HuH-7.5 (cell line): ENCODE measurements around the gene DENND11.

ENCODE experiments used
- DNase-seq: peaks from one replicate; pipeline ENCODE4 v3.0.0; 2011; ENCODE audit warnings: low spot score

The DENND11 gene

GRCh38 chr7:141679014-141679413, 23.0 kb downstream of the DENND11 start:
- DNase-seq: no peak

- no peak for DNase-seq
Measured at GRCh38 chr7:141676618-141677017, 25.3 kb downstream of the DENND11 start.

- DNase-seq: no peak
Measured at GRCh38 chr7:141675436-141676215, 26.3 kb downstream of the DENND11 start.

- DNase-seq: no peak
Measured at GRCh38 chr7:141674702-141675101, 27.3 kb downstream of the DENND11 start.

- no peak for DNase-seq
Measured at GRCh38 chr7:141674171-141674671, 27.7 kb downstream of the DENND11 start.

- no peak for DNase-seq
Measured at GRCh38 chr7:141673346-141673745, 28.6 kb downstream of the DENND11 start.

- no peak for DNase-seq
Measured at GRCh38 chr7:141671705-141672496, 30.1 kb downstream of the DENND11 start.

GRCh38 chr7:141668853-141669252, 33.1 kb downstream of the DENND11 start:
- no peak for DNase-seq

- DNase-seq: no peak
Measured at GRCh38 chr7:141666071-141666470, 35.9 kb downstream of the DENND11 start.

GRCh38 chr7:141665208-141666035, 36.5 kb downstream of the DENND11 start:
- no peak for DNase-seq

- DNase-seq: no peak
Measured at GRCh38 chr7:141664450-141664849, 37.5 kb downstream of the DENND11 start.

GRCh38 chr7:141663081-141663849, 38.7 kb downstream of the DENND11 start:
- peak; percentile 38 for DNase-seq

- no peak for DNase-seq
Measured at GRCh38 chr7:141660259-141660658, 41.7 kb downstream of the DENND11 start.

- no peak for DNase-seq
Measured at GRCh38 chr7:141659501-141659900, 42.5 kb downstream of the DENND11 start.

- DNase-seq: peak; percentile 75
Measured at GRCh38 chr7:141654551-141654950, 47.4 kb downstream of the DENND11 start.

- no peak for DNase-seq
Measured at GRCh38 chr7:141652691-141653090, 49.3 kb downstream of the DENND11 start.
